T-helper 1 cell treated with Interleukin-12 subunit alpha and Interleukin-12 subunit beta and Interleukin-4 antibody, amounts not matched to agents 30 μg/mL and 1 μg/mL, for 36 hours (primary cell): ENCODE data around the gene NTN5.
"Not testable (repeated sequence)": the region's sequence is repeated elsewhere in the genome, so short reads cannot be mapped to it uniquely, and the experiment has no call there.

Source experiments
- H3K27ac Mint-ChIP-seq: one replicate; pipeline ENCODE4 v1.8.0; 2021; ENCODE audit warnings: mild to moderate bottlenecking, mixed read lengths
- H3K27me3 Mint-ChIP-seq: one replicate; pipeline ENCODE4 v1.8.0; 2021; ENCODE audit warnings: low read depth, mixed read lengths
- H3K36me3 Mint-ChIP-seq: one replicate; pipeline ENCODE4 v1.8.0; 2021; ENCODE audit warnings: low read depth, mixed read lengths
- H3K4me1 Mint-ChIP-seq: one replicate; pipeline ENCODE4 v1.8.0; 2021; ENCODE audit warnings: low read depth, mixed read lengths
- H3K4me3 Mint-ChIP-seq: one replicate; pipeline ENCODE4 v1.8.0; 2021; ENCODE audit warnings: mild to moderate bottlenecking, moderate library complexity, mixed read lengths
- H3K9me3 Mint-ChIP-seq: one replicate; pipeline ENCODE4 v1.8.0; 2021; ENCODE audit warnings: mixed read lengths

Gene NTN5

DNA sequence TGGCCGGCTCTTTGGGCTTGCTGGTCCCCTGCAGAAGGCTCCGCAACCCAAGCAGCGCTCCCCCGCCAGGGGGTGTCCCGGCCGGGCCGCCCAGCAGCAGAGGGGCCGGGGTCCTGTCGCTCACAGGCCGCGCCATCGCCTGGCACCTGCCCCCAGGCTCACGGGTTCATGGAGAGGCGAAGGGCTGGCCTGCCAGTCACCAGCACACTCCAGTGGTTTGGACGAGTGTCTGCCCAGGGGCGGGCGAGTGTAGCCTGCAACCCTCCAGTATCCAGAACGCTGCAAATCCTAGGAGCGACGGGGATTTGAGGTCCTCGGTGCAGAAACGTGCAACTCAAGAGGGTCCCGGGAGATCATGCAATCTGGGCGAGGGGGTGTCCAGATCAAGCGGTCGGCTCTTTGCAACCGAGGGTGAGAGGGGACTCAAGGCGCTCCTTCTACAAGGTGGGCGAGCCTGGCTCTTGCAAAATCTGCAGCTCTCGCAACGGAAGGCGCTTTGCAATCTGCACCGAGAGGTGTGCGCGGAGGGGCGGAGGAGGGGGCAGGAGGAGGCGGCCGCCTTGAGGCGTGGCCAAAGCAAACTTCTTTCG is 35.9 kb downstream of the NTN5 start, which contains the start of gene DBP:
Gene DBP, minus strand, starts transcription at position 521 of the 590 bp plus-strand sequence. Its CDS starts 385 bp downstream, at position 136.
- peaks cover 3% of the 10 kb centered on the region for H3K27me3 Mint-ChIP-seq
- peaks cover 6% of the 10 kb centered on the region for H3K36me3 Mint-ChIP-seq
- peak within 1 kb of the TSS; percentile 100 for H3K27ac Mint-ChIP-seq
- peaks cover 27% of the 10 kb centered on the region for H3K4me1 Mint-ChIP-seq
- peak within 1 kb of the TSS; percentile 93 for H3K4me3 Mint-ChIP-seq
- H3K9me3 Mint-ChIP-seq, result no peaks in the 10 kb centered on the region

DNA sequence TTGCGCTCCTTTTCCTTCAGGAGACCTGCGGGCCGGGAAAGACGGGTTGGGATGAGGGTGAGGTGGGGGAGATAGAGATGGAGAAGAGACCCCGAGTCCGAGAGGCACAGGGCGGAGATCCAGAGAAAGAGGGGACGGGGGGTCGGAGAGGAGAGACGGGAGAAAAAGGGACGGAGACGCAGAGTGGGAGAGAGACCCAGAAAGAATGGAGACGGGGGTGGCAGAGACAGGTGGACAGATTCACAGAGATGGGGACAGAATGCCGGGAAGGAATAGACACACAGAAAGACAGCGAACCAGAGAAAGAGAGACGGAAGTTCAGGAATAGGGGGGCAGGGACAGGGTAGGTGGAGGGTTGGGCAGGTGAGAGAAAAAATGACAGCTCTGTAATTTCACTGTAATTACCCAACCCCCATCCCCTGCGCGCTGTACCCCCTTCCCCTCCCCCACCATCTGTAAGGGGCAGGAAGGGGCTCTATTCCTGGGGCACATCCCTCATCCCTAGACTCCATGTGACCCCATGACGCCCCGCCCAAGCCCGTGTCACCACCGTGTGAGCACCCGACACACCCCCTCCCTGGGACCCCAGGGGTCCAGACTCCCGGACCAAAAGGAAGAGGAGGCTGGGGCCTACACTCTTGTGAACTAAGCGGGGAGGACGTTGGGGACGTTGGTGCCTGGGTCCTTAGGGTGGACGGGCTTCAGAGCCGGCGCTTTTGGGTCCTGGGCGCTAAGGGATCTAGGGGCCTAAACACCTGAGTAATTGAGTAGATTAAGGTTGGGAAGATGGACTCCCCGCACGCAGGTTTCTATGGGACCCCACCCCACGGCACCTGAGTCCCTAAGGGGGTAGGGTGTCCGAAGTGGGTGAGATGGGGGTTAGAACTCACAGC is 36.6 kb downstream of the NTN5 start:
- Mint-ChIP-seq H3K4me3 (peak overlapping the region; percentile 93), H3K27me3 (no peaks in the 10 kb centered on the region), H3K27ac (peak overlapping the region; percentile 76), H3K36me3 (peaks cover 6% of the 10 kb centered on the region), H3K4me1 (peaks cover 27% of the 10 kb centered on the region), H3K9me3 (no peaks in the 10 kb centered on the region)

DNA sequence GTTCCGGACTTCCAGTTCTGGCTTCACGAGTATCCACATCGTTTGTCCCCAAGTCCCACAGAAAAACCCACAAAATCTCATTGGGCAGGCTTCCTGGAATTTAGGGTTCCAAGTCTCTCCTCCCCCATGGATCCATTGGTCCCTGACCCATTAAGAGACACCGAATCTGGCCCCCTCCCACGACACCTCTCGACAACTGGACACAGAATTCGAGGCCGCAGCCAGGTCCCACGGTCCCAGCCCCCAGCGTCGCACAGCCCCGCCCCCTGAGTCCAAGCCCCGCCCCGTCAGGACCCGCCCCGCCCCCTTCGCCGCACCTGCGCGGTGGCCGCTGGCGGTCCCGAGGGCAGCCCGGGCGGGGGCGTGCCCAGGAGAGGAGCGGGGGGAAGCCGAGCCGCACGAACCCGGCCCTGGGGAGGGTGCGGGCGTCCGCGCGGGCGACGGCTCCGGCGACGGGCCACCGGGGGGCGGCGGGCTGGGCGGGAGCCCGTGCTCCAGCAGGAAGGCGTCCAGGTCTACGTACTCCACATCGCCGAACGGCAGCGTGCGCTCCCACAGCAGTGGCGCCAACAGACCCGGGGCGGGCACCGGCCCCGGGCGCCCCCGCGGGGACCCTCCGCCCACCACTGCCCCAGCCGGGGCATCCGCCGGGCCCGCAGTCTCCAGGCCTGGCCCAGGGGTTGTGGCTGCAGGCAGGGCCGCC is 37.4 kb downstream of the NTN5 start:
- Mint-ChIP-seq H3K4me1 (peaks cover 27% of the 10 kb centered on the region), H3K36me3 (peaks cover 6% of the 10 kb centered on the region), H3K4me3 (peak overlapping the region; percentile 93), H3K27me3 (no peaks in the 10 kb centered on the region), H3K27ac (peak overlapping the region; percentile 81), H3K9me3 (no peaks in the 10 kb centered on the region)

DNA sequence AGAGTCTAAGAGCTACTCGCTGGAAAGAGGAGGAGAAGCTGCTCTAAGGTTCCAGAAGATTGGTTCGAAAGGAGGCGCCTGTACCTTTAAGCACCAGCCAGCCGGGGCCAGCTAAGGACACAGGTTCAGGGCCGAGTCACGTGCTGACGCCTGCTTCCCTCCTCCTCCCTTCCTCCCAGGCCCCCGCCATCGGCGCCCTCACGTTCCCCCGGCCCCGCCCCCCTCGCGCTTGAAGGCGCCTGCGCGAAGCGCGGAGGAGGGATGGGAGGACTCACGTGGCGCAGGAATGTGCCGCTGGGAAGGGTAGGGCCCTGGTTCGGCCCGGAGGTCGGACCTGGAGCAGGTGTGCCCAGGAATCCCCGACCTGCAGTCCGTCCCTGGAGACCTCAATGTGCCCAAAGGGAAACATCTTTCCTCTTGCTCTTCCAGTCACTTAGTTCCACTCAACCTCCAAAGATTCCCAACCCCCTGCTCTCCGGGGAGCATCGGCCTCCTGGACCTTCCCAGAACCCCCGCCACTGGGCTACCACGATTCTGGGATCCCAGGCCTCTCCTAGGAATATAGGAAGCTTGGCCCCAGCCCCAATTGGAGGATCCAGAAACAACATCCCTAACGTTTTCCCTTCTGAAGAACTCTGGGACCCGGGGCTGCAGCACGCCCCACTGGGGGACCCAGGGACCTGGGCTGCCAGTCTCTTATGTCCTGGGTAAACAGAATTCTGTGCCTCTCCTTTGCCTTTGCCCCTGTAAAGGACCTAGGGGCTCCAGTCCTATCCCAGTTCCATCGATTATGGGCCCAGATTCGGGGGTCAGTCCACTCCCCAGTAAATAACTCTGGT is 38.2 kb downstream of the NTN5 start:
- Mint-ChIP-seq H3K9me3 (no peaks in the 10 kb centered on the region), H3K4me3 (peak overlapping the region; percentile 76), H3K36me3 (peaks cover 8% of the 10 kb centered on the region), H3K4me1 (peaks cover 28% of the 10 kb centered on the region), H3K27me3 (no peaks in the 10 kb centered on the region), H3K27ac (peak overlapping the region; percentile 81)

DNA sequence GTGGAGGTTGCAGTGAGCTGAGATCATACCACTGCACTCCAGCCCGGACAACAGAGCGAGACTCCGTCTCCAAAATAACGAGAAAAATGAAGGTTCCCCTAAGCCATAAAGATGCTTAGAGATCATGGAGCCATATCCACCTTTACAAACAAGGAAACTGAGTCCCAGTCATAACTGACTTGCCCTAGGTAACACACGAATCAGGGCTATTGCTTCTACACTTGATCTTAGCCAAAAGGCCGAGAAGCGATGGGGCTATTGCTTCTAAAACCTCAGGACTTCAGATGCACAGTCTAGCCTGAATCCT is 38.8 kb downstream of the NTN5 start:
- Mint-ChIP-seq H3K27ac (peak overlapping the region; percentile 81), H3K36me3 (peaks cover 8% of the 10 kb centered on the region), H3K27me3 (no peaks in the 10 kb centered on the region), H3K9me3 (no peaks in the 10 kb centered on the region), H3K4me1 (peaks cover 28% of the 10 kb centered on the region), H3K4me3 (peak overlapping the region; percentile 76)

DNA sequence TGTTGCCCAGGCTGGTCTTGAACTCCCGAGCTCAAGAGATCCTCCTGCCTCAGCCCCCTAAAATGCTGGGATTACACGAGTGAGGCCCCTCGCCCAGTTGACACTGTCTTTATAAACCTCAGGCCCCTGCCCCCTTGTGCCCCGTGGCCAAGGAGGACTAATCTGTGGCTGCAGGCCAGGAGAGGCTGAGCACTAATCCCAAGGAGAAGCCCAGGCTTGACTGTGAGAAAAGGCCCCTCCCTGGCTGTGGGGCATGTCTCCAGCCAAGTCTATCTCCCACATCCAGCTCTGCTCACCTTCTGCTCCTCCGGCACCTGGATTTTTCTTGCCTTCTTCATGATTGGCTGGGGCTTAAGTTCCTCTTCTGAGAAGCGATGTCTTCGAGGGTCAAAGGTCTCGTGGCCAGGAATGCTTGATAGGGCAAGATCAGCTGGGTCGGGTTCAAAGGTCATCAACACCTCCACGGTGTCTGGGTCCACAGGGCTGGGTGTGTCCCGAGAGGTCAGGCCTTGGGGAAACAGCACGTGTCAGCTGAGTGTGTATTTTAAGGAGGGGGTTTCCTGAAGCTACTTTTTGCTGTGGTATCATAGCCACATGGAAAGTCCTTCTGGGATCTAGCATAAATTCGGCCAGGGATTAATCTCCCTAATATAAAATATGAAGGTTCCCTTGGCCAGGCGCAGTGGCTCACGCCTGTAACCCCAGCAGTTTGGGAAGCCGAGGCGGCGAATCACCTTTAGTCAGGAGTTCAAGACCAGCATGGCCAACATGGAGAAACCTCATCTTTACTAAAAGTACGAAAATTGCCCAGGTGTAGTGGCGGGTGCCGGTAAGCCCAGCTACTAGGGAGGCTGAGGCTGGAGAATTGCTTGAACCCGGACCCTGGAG is 39.4 kb downstream of the NTN5 start:
- Mint-ChIP-seq H3K4me3 (no peak overlapping the region), H3K4me1 (peaks cover 24% of the 10 kb centered on the region), H3K36me3 (peaks cover 10% of the 10 kb centered on the region), H3K27ac (no peak overlapping the region), H3K9me3 (no peaks in the 10 kb centered on the region), H3K27me3 (no peaks in the 10 kb centered on the region)

DNA sequence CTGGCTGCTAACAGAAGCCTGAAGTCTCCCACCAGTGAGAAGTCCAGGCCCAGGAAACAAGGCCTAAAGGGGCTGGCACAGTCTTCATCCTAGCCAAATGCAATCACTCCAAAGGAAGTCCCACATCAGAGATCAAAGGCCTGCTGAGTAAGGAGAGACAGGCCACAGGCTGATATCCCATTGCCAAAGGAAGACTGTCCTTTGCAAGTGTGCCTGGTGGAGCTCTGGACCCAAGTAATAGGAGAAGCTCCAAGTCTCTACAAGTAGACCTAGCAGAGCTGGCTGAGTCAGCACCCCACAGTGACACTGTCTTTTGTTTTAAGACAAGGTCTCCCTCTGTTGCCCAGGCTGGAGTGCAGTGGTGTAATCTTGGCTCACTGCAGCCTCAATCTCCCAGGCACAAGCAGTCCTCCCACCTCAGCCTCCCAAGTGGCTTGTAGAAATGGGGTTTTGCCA is 40.1 kb downstream of the NTN5 start:
- no peaks in the 10 kb centered on the region for H3K27me3 Mint-ChIP-seq
- no peaks in the 10 kb centered on the region for H3K9me3 Mint-ChIP-seq
- peak overlapping the region; percentile 20 for H3K27ac Mint-ChIP-seq
- H3K4me3 Mint-ChIP-seq, result no peak overlapping the region
- H3K36me3 Mint-ChIP-seq, result peaks cover 9% of the 10 kb centered on the region
- H3K4me1 Mint-ChIP-seq, result peaks cover 18% of the 10 kb centered on the region

DNA sequence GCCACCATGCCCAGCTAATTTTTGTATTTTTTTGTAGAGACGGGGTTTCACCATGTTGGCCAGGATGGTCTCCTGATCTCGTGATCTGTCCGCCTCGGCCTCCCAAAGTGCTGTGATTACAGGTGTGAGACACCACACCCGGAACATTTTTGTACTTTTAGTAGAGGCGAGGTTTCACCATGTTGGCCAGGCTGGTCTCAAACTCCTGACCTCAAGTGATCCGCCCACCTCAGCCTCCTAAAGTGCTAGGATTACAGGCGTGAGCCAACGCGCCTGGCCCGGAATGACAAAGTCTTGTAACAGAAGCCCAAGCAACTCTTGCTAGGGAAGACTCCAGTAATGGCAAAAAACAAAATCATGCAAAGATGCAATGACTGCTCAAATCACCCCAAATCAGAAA is 40.5 kb downstream of the NTN5 start:
- not testable (repeated sequence) for H3K27me3 Mint-ChIP-seq, H3K4me3 Mint-ChIP-seq, H3K9me3 Mint-ChIP-seq, H3K36me3 Mint-ChIP-seq
- H3K27ac Mint-ChIP-seq, result peak overlapping the region; percentile 20
- peaks cover 16% of the 10 kb centered on the region for H3K4me1 Mint-ChIP-seq

DNA sequence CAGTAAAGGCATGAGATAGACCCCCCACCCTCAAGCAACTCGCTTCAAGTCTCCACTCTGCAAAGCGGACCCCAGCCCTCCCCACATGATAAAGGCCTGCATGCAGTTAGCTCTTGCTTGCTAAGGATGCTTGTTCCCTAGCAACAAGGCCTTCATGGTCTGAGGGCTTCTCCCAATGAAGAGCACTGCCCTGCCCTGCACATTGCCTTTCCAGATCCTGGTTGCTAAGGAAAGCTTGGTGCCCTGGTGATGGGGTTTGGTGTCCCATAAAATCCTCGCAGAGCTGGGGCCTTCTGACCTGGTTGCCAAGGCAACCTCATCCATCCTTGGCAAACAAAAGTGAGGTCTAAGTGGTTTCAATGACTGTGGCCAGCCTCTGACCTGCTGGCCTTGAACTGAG is 41.6 kb downstream of the NTN5 start:
- no peaks in the 10 kb centered on the region for H3K27me3 Mint-ChIP-seq
- no peaks in the 10 kb centered on the region for H3K9me3 Mint-ChIP-seq
- no peak overlapping the region for H3K27ac Mint-ChIP-seq
- peaks cover 19% of the 10 kb centered on the region for H3K4me1 Mint-ChIP-seq
- H3K36me3 Mint-ChIP-seq, result peaks cover 12% of the 10 kb centered on the region
- no peak overlapping the region for H3K4me3 Mint-ChIP-seq

DNA sequence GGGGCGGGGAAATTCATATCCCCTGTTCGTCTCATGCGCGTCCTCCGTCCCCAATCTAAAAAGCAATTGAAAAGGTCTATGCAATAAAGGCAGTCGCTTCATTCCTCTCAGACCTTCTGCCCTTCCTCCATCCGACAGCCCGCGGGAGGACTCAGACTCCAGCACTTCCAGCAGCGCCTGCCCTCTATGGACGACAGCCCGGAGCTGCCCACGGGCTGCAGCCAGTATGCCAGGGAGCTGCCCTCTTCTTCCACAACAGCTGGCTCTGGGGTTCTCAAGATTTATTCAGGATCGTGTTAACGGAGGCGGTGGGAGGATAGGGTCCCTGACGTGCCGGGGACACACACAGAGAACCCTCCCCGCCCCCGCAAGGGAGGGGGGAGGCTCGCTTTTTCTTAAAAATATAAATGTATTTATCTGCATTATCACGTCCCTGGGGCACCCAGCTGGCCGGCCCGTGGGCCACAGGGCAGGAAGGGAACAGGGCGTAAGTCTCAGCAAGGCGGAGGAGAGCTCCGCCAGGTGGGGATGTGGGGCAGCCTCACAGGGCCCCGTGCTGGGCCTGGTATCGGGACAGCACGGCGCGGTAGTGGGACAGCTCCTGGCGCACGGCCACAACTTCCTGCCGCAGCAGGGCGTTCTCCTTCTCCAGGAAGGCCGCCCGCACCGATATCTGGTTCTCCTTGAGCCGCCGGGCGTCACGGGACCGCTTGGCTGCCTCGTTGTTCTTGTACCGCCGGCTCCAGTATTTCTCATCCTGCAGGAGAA is 42.3 kb downstream of the NTN5 start:
- Mint-ChIP-seq H3K4me1 (peaks cover 19% of the 10 kb centered on the region), H3K27me3 (no peaks in the 10 kb centered on the region)

DNA sequence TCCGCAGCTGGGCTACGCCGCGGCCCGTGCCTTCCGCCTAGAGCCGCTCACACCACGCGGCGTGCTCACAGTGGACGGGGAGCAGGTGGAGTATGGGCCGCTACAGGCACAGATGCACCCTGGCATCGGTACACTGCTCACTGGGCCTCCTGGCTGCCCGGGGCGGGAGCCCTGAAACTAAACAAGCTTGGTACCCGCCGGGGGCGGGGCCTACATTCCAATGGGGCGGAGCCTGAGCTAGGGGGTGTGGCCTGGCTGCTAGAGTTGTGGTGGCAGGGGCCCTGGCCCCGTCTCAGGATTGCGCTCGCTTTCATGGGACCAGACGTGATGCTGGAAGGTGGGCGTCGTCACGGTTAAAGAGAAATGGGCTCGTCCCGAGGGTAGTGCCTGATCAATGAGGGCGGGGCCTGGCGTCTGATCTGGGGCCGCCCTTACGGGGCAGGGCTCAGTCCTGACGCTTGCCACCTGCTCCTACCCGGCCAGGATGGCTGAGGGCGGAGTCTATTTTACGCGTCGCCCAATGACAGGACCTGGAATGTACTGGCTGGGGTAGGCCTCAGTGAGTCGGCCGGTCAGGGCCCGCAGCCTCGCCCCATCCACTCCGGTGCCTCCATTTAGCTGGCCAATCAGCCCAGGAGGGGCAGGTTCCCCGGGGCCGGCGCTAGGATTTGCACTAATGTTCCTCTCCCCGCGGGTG is 43.1 kb downstream of the NTN5 start:
- no peak overlapping the region for H3K27ac Mint-ChIP-seq
- no peak overlapping the region for H3K4me3 Mint-ChIP-seq
- H3K36me3 Mint-ChIP-seq, result peaks cover 12% of the 10 kb centered on the region
- H3K27me3 Mint-ChIP-seq, result no peaks in the 10 kb centered on the region
- no peaks in the 10 kb centered on the region for H3K9me3 Mint-ChIP-seq
- peaks cover 18% of the 10 kb centered on the region for H3K4me1 Mint-ChIP-seq

More for the DNA sequence above, 42.3 kb downstream of the NTN5 start:
- Mint-ChIP-seq H3K27ac (no peak overlapping the region), H3K4me3 (no peak overlapping the region), H3K36me3 (peaks cover 12% of the 10 kb centered on the region), H3K9me3 (no peaks in the 10 kb centered on the region)

DNA sequence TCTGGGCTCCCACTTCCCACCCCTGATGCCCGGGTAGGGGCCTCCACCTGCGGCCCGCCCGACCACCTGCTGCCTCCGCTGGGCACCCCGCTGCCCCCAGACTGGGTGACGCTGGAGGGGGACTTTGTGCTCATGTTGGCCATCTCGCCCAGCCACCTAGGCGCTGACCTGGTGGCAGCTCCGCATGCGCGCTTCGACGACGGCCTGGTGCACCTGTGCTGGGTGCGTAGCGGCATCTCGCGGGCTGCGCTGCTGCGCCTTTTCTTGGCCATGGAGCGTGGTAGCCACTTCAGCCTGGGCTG is 43.6 kb downstream of the NTN5 start:
- Mint-ChIP-seq H3K4me3 (no peak overlapping the region), H3K9me3 (no peaks in the 10 kb centered on the region), H3K4me1 (peaks cover 17% of the 10 kb centered on the region), H3K27me3 (no peaks in the 10 kb centered on the region), H3K27ac (no peak overlapping the region), H3K36me3 (peaks cover 12% of the 10 kb centered on the region)
